ENCODE measurements around the gene P4HA1.
"Not testable (repeated sequence)": the region's sequence is repeated elsewhere in the genome, so short reads cannot be mapped to it uniquely, and the experiment has no call there.

The P4HA1 gene

GRCh38 chr10:73043766-73044377, 52.8 kb downstream of the P4HA1 start:
- no peak for DNase-seq (ENCODE audit: extremely low read depth in 1 of 2, low read depth in 1 of 2)

- no peak for DNase-seq (ENCODE audit: extremely low read depth in 1 of 2, low read depth in 1 of 2)
These were observed 53.3 kb downstream of the P4HA1 start for GRCh38 chr10:73043319-73043718.

GRCh38 chr10:73042130-73042529, 54.5 kb downstream of the P4HA1 start:
- no peak for DNase-seq (ENCODE audit: extremely low read depth in 1 of 2, low read depth in 1 of 2)

- no peak for DNase-seq (ENCODE audit: extremely low read depth in 1 of 2, low read depth in 1 of 2)
These were observed 57.0 kb downstream of the P4HA1 start for GRCh38 chr10:73039635-73040034.

- not testable (repeated sequence) for DNase-seq (ENCODE audit: extremely low read depth in 1 of 2, low read depth in 1 of 2)
These were observed 60.4 kb downstream of the P4HA1 start for GRCh38 chr10:73036285-73036684.

GRCh38 chr10:73032536-73032935, 64.1 kb downstream of the P4HA1 start:
- no peak for DNase-seq (ENCODE audit: extremely low read depth in 1 of 2, low read depth in 1 of 2)

GRCh38 chr10:73026623-73027022, 70.0 kb downstream of the P4HA1 start:
- not testable (repeated sequence) for DNase-seq (ENCODE audit: extremely low read depth in 1 of 2, low read depth in 1 of 2)

GRCh38 chr10:73023455-73024070, 73.1 kb downstream of the P4HA1 start:
- DNase-seq (ENCODE audit: extremely low read depth in 1 of 2, low read depth in 1 of 2): not testable (repeated sequence)

GRCh38 chr10:73022961-73023360, 73.7 kb downstream of the P4HA1 start:
- not testable (repeated sequence) for DNase-seq (ENCODE audit: extremely low read depth in 1 of 2, low read depth in 1 of 2)

- DNase-seq (ENCODE audit: extremely low read depth in 1 of 2, low read depth in 1 of 2): not testable (repeated sequence)
These were observed 75.0 kb downstream of the P4HA1 start for GRCh38 chr10:73021538-73022164.

GRCh38 chr10:73021050-73021449, 75.6 kb downstream of the P4HA1 start:
- DNase-seq (ENCODE audit: extremely low read depth in 1 of 2, low read depth in 1 of 2): no peak

GRCh38 chr10:73019100-73019499, 77.6 kb downstream of the P4HA1 start:
- no peak for DNase-seq (ENCODE audit: extremely low read depth in 1 of 2, low read depth in 1 of 2)

GRCh38 chr10:73018632-73019031, 78.0 kb downstream of the P4HA1 start:
- no peak for DNase-seq (ENCODE audit: extremely low read depth in 1 of 2, low read depth in 1 of 2)

GRCh38 chr10:73017955-73018480, 78.6 kb downstream of the P4HA1 start:
- DNase-seq (ENCODE audit: extremely low read depth in 1 of 2, low read depth in 1 of 2): no peak

- DNase-seq (ENCODE audit: extremely low read depth in 1 of 2, low read depth in 1 of 2): no peak
These were observed 80.9 kb downstream of the P4HA1 start for GRCh38 chr10:73015779-73016178.

GRCh38 chr10:73003822-73004221, 92.8 kb downstream of the P4HA1 start:
- DNase-seq (ENCODE audit: extremely low read depth in 1 of 2, low read depth in 1 of 2): no peak

- no peak for DNase-seq (ENCODE audit: extremely low read depth in 1 of 2, low read depth in 1 of 2)
These were observed 95.7 kb downstream of the P4HA1 start for GRCh38 chr10:73000973-73001372.

GRCh38 chr10:72997099-72997498, 99.6 kb downstream of the P4HA1 start:
- DNase-seq (ENCODE audit: extremely low read depth in 1 of 2, low read depth in 1 of 2): no peak

- DNase-seq (ENCODE audit: extremely low read depth in 1 of 2, low read depth in 1 of 2): not testable (repeated sequence)
These were observed 101.2 kb downstream of the P4HA1 start for GRCh38 chr10:72995459-72995858.

- DNase-seq (ENCODE audit: extremely low read depth in 1 of 2, low read depth in 1 of 2): not testable (repeated sequence)
These were observed 106.9 kb downstream of the P4HA1 start for GRCh38 chr10:72989771-72990170.

GRCh38 chr10:72984618-72985017, 112.0 kb downstream of the P4HA1 start:
- not testable (repeated sequence) for DNase-seq (ENCODE audit: extremely low read depth in 1 of 2, low read depth in 1 of 2)

Data from stimulated activated CD8-positive, alpha-beta memory T cell treated with anti-CD3 and anti-CD28 coated beads, Interleukin-7, amount 100 ng/mL, for 48 hours (primary cell).